Measurements from ENCODE around the gene SOBP.

Gene SOBP

DNA sequence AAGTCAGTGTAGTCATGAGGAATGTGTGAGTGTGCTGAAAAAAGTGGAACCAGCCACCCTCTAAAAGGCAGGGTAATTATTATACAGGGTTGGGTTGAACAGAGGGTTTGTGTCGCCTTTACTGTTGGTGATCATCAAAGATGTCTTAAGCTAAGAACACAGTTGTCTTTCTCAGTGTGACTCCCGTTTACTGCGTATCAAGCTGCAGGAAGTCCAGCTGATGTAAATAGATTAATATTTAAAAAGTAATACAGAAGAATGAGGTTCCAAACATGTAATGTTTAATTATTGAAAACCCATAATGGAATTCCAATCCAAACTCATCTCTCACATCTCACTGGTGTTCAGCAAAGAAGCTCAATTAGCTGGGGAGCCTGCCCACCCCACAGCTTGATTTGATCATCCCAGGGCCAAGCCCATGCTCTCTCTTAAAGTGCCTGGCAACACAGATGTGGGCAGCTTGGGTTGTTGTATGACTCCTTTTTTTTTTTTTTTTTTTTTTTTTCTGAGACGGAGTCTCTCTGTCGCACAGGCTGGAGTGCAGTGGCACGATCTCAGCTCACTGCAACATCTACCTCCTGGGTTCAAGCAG is 127.5 kb downstream of the SOBP start:
- no peak for DNase-seq (ENCODE audit: low read depth)

DNA sequence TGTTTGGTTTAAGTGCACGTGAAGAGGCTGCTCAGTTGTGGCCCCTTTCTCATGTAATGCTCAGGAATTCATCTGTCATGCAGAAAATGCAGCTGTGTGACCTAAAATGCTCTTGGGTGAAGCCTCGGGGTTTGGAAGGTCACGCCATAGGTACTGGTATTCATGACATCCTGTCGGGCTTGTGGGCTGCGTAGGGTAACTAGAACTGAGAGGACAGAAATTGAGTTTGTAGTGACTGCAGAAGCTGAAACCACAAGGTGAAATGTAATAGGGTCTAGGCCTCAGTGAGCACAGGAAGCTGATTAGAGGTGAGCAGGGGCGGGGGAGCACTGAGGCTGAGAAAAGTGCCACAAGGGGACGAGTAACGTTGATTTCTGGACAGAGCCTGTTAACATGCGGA is 128.8 kb downstream of the SOBP start:
- DNase-seq (ENCODE audit: low read depth): no peak

DNA sequence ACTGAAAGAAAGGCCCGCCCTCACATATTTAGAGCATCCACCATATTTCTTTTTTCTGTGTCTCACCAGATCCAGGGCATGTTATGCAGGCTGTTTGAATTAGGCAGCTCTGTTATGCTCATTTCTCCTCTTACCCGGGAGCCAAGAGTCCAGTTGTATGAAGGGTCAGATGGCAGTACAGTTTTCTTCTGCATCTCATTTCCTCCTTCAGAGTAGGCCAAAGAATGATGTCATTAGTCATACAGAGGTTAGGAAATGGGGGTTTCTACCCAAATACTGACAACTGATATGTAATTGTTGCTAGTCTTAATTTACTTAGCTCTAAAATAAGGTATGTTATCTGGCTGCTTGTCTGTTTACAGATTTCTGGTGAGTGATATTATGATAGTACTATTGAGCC is 130.8 kb downstream of the SOBP start:
- no peak for DNase-seq (ENCODE audit: low read depth)

DNA sequence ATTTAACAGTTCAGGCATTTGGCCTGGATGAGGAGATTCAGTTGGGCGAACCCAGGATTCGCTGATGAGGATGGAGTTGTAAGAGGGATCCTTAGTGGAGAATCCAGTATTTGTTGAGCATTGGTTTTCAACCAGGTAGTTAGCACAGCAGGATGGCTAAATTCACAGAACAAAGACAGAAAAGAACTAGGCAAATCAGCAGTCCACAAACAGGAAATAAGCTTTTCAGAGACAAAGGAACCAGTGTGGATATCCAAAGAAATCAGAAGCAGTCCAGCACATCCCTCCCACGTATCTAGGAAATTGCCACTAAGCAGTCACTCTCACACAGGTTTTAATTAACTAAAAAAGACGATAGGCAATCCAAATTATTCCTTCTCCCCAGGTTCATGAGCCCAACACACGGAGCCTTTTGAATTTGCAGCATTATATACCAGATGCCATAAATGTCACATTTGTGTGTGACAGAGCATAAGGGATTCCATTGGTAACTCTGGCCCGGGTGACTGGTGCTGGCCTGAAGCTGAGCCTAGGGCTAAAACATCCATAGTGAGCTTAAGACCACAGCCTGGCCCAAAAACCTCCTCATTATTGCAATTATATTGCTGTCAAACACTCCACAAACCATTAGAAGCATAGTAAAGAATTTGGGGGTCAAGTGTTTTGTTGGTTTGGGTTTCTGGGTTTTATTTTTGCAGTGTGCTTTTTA is 131.5 kb downstream of the SOBP start:
- DNase-seq (ENCODE audit: low read depth): no peak

DNA sequence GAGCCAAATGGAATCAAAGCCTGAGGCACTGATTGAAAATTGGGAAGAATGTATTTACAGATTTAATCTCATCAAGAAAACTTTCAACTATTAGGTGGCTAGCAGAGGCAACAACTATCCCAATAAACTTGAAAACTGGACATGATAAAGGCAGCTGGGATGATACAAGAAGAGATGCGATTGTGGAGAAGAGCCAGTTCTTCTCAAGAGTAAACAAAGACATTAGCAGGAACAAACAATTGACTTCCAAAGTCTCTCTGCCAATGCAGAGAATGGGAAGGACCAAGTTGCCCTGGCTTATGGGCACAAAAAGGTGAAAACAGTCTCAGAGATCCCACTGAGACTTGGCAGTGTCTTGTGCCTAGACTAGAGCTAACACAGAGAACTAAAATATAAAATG is 132.4 kb downstream of the SOBP start:
- no peak for DNase-seq (ENCODE audit: low read depth)

DNA sequence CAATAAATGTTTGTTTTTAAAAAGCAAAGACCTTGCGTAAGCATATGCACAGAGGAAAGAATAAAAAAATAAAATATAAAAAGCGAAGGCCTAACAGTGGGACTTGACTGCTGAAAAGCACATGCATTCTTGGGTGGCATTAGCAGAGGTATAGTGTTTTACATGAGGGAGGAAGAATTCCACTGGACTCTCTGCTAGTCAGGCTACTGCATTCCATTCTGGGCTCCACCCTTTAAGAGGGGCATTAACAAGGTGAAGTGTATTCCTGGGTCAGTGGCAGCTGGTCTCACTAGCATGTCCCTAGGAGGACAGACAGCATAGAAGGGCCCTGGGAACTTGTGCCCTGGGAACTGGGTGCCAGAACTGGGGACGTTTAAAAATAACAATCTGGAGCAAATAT is 134.1 kb downstream of the SOBP start:
- no peak for DNase-seq (ENCODE audit: low read depth)

DNA sequence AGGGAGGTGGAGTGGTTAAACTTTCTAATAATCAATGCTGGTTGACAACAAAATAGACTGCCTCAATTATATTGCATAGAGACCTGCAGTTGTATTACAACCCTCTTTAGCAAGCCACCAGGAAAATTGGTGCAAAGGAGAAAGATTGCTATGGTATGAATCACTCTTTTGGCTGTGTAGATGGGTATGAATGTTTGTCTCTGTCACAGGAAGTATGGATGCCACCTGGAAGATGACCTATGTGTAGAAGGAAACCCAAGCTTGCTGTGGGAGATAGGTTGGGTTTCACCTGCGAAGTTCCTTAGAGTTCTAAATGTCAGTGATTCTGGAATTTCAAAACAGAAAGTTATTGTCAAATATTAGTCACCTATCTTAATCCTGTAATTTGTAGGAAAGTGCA is 134.6 kb downstream of the SOBP start:
- DNase-seq (ENCODE audit: low read depth): no peak

DNA sequence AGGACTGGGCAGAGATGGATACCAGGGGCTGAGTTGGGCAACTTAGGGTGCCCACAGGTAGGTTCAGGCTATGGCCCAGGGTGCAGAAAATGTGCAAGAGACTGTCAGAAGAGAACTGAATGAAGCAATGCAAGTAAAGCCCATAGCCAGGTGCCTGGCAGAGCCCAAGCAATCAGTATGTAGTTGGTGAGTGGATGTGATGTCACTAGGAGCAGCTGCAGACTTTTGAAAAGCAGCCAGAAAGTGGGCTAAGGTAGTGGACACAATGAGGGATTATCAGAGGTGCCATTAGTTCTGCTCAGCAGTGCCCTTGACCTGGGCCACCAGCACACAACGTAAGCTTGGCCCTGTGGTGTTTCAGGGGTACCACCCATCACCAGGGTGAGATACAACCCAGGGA is 135.3 kb downstream of the SOBP start:
- DNase-seq (ENCODE audit: low read depth): no peak

DNA sequence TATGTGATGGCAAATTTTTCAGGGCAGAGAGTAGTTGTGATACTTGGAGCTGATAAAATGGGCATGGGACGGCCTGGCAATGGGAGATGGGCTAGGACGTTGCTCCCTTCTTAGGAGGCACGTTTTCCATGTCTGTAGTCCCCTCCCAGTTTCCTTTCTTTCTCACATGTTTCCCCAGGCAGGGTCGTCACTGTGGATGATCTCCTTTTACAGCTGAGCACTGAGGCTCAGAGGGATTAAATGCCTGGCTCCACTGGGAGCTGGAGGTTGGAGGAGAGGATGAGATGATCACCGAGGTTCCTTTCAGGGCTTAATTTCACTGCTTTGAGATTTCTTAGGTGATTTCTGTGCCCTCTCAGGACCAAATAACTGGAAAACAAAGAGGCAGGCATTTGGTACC is 136.7 kb downstream of the SOBP start:
- DNase-seq (ENCODE audit: low read depth): no peak

DNA sequence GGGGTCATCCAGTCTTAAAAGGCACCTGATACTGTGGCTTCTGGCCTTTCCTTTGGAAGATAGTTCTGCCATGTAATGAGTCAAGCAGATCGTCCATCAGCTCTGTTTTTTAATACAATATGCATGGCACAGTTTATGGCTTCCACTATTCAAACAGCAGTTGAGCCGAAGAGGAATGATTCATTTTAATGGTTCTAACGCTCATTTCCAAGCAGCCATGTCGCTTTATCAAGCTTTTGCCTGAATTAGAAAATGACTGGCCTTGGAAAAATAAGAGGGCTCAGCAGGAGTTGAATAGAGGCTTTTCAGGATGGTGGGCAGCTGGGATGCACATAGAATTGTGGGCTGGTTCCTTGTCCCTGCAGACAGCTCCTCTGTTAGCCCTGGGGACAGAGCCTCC is 138.1 kb downstream of the SOBP start:
- DNase-seq (ENCODE audit: low read depth): no peak

DNA sequence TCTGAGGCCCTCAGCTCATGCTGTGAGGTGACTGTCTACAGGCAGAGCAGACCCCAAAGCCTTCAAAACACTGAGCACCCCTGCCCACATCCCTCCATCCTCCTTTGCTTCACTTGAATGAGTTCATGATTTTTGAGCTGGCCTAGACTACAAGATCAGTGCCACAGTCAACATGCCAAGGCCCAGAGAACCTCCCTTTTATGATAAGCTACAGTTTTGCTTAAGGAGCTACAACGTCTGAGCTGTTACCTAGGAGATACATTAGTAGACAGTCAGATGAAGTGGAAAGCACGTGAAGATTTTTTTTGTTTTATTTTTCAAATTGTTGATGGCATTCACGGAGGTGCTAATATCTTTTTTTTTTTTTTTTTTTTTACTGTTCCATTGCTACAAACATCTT is 139.0 kb downstream of the SOBP start:
- DNase-seq (ENCODE audit: low read depth): no peak

DNA sequence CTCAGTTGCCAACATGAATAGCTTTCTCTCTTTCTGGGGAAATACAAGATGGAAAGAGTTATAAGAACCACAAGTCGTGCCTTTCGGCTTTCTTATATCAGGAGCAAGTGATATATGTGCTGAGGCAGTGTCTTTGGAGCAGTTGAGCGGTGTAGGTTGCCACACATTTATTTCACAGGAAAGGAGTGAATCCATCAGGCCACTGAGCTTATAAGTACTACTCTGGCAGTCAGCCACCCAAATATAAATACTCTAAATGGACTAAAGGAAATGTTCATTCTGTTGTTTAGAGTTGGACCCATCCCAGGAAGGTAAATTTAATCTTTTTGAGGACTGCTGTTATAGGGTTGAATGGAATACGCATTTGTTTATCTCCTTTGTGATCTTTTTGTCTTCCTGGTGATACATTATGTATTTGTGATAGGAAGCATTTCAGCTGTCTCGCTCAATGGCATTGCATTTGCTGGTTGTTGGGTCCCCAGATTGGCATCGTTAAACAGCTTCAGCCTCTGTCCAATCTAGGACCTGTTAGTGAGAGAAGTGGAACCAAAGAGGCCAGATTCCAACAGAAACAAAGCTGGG is 139.7 kb downstream of the SOBP start:
- no peak for DNase-seq (ENCODE audit: low read depth)

DNA sequence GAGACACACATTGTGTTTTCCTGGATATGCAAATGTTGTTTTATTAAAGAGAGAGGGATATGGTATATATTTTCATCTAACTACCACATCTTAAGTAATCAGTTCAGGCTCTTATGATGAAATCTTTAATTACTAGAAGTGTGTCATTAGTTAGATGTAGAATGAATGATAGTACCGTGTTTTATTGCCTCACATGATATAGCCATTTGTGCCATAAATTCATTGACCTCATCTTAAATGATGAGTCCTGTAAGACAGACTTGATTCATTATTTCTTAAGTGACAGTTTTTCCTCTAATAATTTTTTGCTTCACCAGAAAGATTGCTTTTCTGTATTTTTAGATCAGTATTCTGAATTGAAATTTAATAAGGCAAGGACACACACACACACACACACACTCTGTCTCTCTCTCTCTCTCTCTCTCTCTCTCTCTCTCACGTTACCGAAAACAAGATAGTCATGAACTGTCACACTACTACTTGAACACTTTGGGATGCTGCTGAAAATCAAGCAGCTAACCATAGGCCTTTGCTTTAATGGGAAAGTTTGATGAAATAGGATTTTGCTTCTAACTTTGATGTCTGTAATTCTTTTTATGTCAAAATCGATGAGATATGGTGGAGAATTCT is 140.5 kb downstream of the SOBP start:
- no peak for DNase-seq (ENCODE audit: low read depth)

DNA sequence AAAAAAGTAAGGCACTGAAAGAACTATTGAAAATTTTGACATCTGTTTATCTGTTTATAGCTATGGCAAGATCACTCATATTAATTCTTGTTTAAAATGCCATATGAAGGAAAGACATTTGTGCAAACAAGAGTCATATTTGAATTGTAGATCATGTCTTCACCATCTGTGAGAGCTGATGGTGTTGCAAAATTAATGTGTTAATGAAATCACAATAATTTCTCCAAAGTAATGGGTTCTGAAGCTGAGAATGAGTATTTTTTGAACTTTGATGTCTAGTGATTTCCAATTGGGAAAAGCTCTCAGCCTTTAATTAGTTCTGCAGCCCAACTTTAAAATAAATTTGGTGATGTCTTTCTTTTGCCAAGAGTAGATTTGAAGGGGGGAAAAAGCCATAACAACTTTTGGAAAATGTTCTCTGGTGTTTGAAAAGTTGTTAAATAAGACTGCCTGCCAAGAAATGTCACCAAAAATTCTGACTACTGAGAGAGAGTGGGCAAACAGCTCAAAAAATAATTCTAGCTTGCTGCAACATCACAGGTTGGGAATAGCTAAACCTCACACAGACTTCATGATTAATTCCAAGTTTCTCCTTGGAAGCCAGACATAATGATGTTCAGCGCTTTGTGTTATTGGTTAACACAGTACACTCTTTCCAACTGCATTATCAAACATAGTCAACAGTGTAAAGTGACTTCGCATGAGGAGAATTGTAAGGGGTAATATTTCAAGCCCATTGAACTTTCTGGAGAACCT is 142.6 kb downstream of the SOBP start:
- no peak for DNase-seq (ENCODE audit: low read depth)

DNA sequence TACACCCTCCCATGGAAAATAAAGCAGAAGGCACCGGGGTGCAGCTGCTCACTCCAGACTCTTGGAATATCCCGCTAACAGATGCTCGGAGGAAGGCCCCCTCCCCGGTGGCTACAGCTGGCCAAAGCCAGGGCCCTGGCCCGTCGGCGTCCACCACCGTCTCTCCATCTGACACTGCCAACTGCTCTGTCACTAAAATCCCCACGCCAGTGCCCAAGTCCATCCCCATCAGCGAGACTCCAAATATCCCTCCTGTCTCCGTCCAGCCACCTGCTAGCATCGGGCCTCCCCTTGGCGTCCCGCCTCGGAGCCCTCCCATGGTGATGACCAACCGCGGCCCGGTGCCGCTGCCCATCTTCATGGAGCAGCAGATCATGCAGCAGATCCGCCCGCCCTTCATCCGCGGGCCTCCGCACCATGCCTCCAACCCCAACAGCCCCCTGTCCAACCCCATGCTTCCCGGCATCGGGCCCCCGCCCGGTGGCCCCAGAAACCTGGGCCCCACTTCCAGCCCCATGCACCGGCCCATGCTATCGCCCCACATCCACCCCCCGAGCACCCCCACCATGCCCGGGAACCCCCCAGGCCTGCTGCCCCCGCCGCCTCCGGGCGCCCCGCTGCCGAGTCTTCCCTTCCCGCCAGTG is 143.9 kb downstream of the SOBP start:
- DNase-seq (ENCODE audit: low read depth): no peak

DNA sequence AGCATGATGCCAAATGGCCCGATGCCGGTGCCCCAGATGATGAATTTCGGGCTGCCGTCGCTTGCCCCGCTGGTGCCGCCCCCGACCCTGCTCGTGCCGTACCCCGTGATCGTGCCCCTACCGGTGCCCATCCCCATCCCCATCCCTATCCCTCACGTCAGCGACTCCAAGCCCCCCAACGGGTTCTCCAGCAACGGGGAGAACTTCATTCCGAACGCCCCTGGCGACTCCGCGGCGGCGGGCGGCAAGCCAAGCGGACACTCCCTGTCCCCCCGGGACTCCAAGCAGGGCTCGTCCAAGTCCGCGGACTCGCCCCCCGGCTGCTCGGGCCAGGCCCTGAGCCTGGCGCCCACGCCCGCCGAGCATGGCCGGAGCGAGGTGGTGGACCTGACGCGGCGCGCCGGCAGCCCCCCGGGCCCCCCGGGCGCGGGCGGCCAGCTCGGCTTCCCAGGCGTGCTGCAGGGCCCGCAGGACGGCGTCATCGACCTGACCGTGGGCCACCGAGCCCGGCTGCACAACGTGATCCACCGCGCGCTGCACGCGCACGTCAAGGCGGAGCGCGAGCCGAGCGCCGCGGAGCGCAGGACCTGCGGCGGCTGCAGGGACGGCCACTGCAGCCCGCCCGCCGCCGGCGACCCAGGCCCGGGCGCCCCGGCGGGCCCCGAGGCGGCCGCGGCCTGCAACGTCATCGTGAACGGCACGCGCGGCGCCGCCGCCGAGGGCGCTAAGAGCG is 144.6 kb downstream of the SOBP start:
- DNase-seq (ENCODE audit: low read depth): no peak

DNA sequence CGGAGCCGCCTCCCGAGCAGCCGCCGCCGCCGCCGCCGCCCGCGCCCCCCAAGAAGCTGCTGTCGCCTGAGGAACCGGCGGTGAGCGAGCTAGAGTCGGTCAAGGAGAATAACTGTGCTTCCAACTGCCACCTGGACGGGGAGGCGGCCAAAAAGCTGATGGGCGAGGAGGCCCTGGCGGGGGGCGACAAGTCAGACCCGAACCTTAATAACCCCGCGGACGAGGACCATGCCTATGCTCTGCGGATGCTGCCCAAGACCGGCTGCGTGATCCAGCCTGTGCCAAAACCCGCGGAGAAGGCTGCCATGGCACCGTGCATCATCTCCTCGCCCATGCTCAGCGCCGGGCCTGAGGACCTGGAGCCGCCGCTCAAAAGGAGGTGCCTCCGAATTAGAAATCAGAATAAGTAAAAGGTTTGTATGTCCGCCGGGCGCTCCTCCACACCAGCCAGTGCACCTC is 145.2 kb downstream of the SOBP start:
- DNase-seq (ENCODE audit: low read depth): no peak

DNA sequence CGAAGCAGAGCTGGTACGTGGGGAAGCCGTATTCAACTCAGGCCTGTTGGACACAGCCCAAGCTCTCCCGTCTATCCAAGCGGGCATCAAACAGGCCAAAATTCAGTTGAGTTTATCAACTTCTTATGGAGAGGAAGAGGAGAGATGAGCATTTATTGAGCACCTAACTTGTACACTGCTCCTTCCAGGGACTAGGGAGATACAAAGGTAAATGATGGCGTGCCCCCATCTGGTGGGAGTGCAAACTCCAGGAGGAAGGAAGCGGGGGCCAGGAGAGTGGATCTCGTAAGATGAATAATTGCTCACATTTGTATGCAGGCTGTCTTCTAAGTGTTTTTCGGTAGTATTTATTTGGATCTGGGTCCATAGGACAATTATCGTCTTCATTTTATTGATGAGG is 146.6 kb downstream of the SOBP start:
- DNase-seq (ENCODE audit: low read depth): no peak

DNA sequence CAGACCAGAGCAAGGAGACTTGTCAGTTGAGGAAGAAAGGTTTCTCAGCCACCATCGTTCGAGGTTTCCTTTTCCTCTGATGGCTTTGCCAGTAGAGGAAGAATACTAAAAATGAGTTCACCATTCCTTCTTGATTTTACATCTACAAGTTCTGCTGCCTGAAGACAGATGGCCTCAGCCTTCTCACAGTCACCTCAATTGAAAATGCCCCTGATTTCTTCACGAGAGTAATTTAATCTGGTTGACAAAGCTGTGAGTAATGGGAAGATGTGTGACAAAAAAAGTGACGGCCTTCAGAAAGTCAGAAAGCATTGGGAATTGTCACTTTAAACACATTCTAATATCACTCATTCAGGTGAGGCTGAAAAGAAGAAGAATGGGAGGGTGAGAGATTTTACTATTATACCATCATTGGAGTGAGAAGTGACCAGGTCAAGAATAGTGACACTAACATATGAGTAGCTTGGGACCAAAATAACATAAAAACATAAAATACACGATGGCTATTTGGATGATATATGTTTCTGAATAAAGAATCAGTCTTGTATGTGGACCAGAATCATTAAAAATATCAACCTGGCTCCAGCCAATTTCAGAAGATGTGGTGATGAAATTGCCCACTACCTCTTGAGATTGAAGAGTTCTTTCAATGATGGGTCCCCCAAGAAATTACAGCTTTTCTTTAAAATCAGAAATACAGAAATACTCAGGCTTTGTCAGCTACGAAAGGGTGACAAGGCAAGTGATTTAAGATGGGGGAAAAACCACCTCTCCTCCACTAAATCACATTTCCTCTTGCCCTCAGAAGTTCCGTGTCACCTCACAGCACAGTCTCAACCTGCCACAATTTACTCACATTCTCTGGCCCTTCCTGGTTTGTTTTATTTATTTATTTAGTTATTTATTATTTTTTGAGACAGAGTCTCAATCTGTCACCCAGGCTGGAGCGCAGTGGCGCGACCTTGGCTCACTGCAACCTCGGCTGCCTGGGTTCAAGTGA is 147.7 kb downstream of the SOBP start:
- DNase-seq (ENCODE audit: low read depth): no peak

DNA sequence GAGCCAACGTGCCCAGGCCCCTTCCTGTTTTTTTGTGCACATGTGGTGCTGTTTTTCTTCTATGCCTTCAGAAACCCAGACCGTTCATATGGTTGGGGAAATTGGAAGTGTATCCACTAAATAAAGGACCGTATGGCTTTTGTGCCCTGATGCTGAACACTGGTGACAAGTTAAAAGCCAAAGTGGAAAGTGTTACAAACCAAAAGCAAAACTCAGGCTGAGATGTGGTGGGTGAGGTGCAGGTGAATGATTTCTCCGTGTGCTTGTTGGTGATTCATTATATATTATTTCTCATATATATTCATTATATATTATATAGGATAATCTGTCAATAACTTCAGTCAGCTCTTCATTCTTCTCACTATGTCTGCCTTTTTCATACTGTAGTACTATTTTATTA is 148.6 kb downstream of the SOBP start:
- DNase-seq (ENCODE audit: low read depth): no peak

Data from T follicular helper cell (primary cell).